Measurements from ENCODE around the gene EMILIN2.

Gene EMILIN2

GRCh38 chr18:2918761-2919550 is 72.2 kb downstream of the EMILIN2 start:
- ChIA-PET POLR2A (interaction anchor here (0.5 to 1.7 kb wide), 2 partner anchors 10 to 80 kb away, joined by 4 read pairs; no protein-coding TSS in a partner anchor), CTCF (interaction anchor here (1.0 to 1.6 kb wide), 3 partner anchors 10 to 327 kb away, joined by 3 to 5 read pairs (median 4); no protein-coding TSS in a partner anchor)
- TF ChIP-seq ZNF19 (tag by site-specific recombination; IDR thresholded peaks at IDR 0.05; ENCODE audit: low read depth) (no peak), SP7 (tag by site-specific recombination; IDR thresholded peaks at IDR 0.05) (no peak), ZNF521 (tag by site-specific recombination; IDR thresholded peaks at IDR 0.05) (no peak), ZNF513 (tag by site-specific recombination; IDR thresholded peaks at IDR 0.05) (no peak), ZNF623 (tag by site-specific recombination; IDR thresholded peaks at IDR 0.05) (no peak), ZNF274 (IDR thresholded peaks at IDR 0.05; ENCODE audit: low read length) (no peak), ZNF274 (tag by site-specific recombination; IDR thresholded peaks at IDR 0.05; ENCODE audit: borderline replicate concordance) (no peak), ZNF558 (tag by site-specific recombination; IDR thresholded peaks at IDR 0.05) (no peak), ZBTB21 (tag by site-specific recombination; IDR thresholded peaks at IDR 0.05) (no peak), KLF9 (tag by site-specific recombination; IDR thresholded peaks at IDR 0.05; ENCODE audit: low read depth) (no peak), ZSCAN23 (tag by site-specific recombination; IDR thresholded peaks at IDR 0.05) (no peak), MEIS1 (CRISPR knock-in tag; IDR thresholded peaks at IDR 0.05; ENCODE audit: borderline replicate concordance) (no peak), ZBTB7A (tag by site-specific recombination; IDR thresholded peaks at IDR 0.05; ENCODE audit: low read depth) (no peak), ZNF704 (tag by site-specific recombination; IDR thresholded peaks at IDR 0.05) (no peak), EGR2 (tag by site-specific recombination; IDR thresholded peaks at IDR 0.05; ENCODE audit: low read depth) (no peak), ATF2 (tag by site-specific recombination; IDR thresholded peaks at IDR 0.05; ENCODE audit: low read depth) (no peak)
- TF ChIP-seq, protein P1, sequence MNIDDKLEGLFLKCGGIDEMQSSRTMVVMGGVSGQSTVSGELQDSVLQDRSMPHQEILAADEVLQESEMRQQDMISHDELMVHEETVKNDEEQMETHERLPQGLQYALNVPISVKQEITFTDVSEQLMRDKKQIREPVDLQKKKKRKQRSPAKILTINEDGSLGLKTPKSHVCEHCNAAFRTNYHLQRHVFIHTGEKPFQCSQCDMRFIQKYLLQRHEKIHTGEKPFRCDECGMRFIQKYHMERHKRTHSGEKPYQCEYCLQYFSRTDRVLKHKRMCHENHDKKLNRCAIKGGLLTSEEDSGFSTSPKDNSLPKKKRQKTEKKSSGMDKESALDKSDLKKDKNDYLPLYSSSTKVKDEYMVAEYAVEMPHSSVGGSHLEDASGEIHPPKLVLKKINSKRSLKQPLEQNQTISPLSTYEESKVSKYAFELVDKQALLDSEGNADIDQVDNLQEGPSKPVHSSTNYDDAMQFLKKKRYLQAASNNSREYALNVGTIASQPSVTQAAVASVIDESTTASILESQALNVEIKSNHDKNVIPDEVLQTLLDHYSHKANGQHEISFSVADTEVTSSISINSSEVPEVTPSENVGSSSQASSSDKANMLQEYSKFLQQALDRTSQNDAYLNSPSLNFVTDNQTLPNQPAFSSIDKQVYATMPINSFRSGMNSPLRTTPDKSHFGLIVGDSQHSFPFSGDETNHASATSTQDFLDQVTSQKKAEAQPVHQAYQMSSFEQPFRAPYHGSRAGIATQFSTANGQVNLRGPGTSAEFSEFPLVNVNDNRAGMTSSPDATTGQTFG (tag by site-specific recombination; IDR thresholded peaks at IDR 0.05; ENCODE audit: borderline replicate concordance) = no peak
- no peaks in the 10 kb centered on the region for H3K9me3 ChIP-seq (ENCODE audit: control insufficient read depth, insufficient read depth, low read depth, low read length)
- no peak overlapping the region for H3K27ac ChIP-seq (ENCODE audit: extremely low read depth, low read depth, low read length)
- H3K36me3 ChIP-seq (ENCODE audit: control insufficient read depth in 2 of 2, insufficient read depth in 1 of 2, low read length in 2 of 2) = peaks cover 8 to 33% of the 10 kb centered on the region in 2 experiments; a peak in 2 of 3 replicates
- no peak overlapping the region for H3K4me3 ChIP-seq (ENCODE audit: low read depth, low read length)
- H3K4me1 ChIP-seq (ENCODE audit: control insufficient read depth, insufficient read depth, low read length) = no peaks in the 10 kb centered on the region

GRCh38 chr18:2919600-2919999 is 72.8 kb downstream of the EMILIN2 start:
- H3K9me3 ChIP-seq (ENCODE audit: control insufficient read depth, insufficient read depth, low read depth, low read length) = no peaks in the 10 kb centered on the region
- H3K4me1 ChIP-seq (ENCODE audit: control insufficient read depth, insufficient read depth, low read length) = no peaks in the 10 kb centered on the region
- no peak overlapping the region for H3K27ac ChIP-seq (ENCODE audit: extremely low read depth, low read depth, low read length)
- ChIA-PET POLR2A (interaction anchor here (1.7 kb wide), 1 partner anchor 11 kb away, joined by 4 read pairs; no protein-coding TSS in a partner anchor), CTCF (interaction anchor here (1.5 to 1.6 kb wide), 2 partner anchors 9 to 327 kb away, joined by 4 to 5 read pairs; no protein-coding TSS in a partner anchor)
- no peak overlapping the region for H3K4me3 ChIP-seq (ENCODE audit: low read depth, low read length)
- peaks cover 8 to 37% of the 10 kb centered on the region in 2 experiments; a peak in 2 of 3 replicates for H3K36me3 ChIP-seq (ENCODE audit: control insufficient read depth in 2 of 2, insufficient read depth in 1 of 2, low read length in 2 of 2)
- no peak for TF ChIP-seq MEIS1 (CRISPR knock-in tag; IDR thresholded peaks at IDR 0.05; ENCODE audit: borderline replicate concordance)
- TF ChIP-seq ZNF416 (tag by site-specific recombination; IDR thresholded peaks at IDR 0.05) = no peak
- no peak for TF ChIP-seq ZNF404 (tag by site-specific recombination; IDR thresholded peaks at IDR 0.05)
- no peak for TF ChIP-seq ZFHX2 (tag by site-specific recombination; conservative IDR thresholded peaks at IDR 0.05)
- no peak for TF ChIP-seq ZBTB49 (tag by site-specific recombination; IDR thresholded peaks at IDR 0.05; ENCODE audit: low read depth)
- no peak for TF ChIP-seq KLF16 (tag by site-specific recombination; IDR thresholded peaks at IDR 0.05)
- no peak for TF ChIP-seq EGR2 (tag by site-specific recombination; IDR thresholded peaks at IDR 0.05; ENCODE audit: low read depth)

Data from HEK293 (cell line).